ENCODE data around the gene SLC30A7.

DNA sequence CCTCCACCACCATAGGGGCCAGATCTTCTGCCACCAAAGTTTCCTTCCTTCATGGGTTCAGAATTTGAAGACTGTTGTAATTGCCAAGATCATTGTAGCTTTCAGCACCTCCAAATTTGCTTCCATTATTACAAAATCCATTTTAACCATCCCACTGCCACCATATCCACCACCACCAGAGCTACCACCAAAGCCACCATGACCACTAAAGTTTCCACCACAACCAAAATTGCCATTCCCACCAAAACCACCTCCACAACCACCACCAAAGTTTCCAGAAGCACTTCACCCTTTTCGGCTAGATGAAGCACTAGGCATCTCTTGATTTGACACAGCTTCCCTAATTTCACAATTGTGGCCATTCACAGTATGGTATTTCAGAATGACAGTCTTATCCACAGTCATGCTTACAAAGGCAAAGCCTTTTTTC is 45.2 kb downstream of the SLC30A7 start:
- TF ChIP-seq, protein P1, sequence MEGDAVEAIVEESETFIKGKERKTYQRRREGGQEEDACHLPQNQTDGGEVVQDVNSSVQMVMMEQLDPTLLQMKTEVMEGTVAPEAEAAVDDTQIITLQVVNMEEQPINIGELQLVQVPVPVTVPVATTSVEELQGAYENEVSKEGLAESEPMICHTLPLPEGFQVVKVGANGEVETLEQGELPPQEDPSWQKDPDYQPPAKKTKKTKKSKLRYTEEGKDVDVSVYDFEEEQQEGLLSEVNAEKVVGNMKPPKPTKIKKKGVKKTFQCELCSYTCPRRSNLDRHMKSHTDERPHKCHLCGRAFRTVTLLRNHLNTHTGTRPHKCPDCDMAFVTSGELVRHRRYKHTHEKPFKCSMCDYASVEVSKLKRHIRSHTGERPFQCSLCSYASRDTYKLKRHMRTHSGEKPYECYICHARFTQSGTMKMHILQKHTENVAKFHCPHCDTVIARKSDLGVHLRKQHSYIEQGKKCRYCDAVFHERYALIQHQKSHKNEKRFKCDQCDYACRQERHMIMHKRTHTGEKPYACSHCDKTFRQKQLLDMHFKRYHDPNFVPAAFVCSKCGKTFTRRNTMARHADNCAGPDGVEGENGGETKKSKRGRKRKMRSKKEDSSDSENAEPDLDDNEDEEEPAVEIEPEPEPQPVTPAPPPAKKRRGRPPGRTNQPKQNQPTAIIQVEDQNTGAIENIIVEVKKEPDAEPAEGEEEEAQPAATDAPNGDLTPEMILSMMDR (IDR thresholded peaks at IDR 0.05; ENCODE audit: low read depth, low read length) = no peak
- no peak for TF ChIP-seq EZH2phosphoT487 (IDR thresholded peaks at IDR 0.05; ENCODE audit: low read depth)
